HCT116 (cell line): ENCODE data around the gene PPT2. TPM values are rescaled to one million over a fixed set of nuclear protein-coding genes. Genes with fewer than 3 reads are reported as not detected.
A peak's percentile ranks its signal among the peaks of the same experiment; 100 is the strongest.

ENCODE experiments used
- ATAC-seq: fragments of 200-7000 bp; cut with Tn5 transposase; 2 replicates; pipeline ENCODE4 v1.9.1; 2020; ENCODE audit warnings: mild to moderate bottlenecking, moderate library complexity
- BruUV-seq: library from RNA; stranded (reverse); fragments of 400-500 nt; replicated peaks from 2 replicates; lab custom pipeline; 2021; lab: Mats Ljungman, UMichigan
- CTCF ChIA-PET: fragments of 300-600 bp; sonication (Branson Sonifier 250); formaldehyde crosslinking; loops from one replicate; lab custom pipeline; 2021; ENCODE audit warnings: antibody characterized with exemption; lab: Charles Lee
- POLR2A ChIA-PET: fragments of 300-600, 350-600 bp; sonication (Branson Sonifier 250); formaldehyde crosslinking; loops from one replicate; lab custom pipeline; 2021; ENCODE audit warnings: antibody characterized with exemption; lab: Charles Lee
- RAD21 ChIA-PET, 2 experiments: fragments of 300-600 bp; sonication (Branson Sonifier 250); formaldehyde crosslinking; loops; one replicate each; lab custom pipeline; 2023; ENCODE audit warnings: low total read pairs in 2 of 2; ENCODE audit not compliant: uncharacterized antibody in 2 of 2, unreplicated experiment in 2 of 2, low non-redundant PET in 1 of 2; lab: Charles Lee
- DNase-seq: peaks from one replicate; pipeline ENCODE4 v3.0.0-alpha.2; 2010; ENCODE audit warnings: low read depth, low spot score
- H2AFZ ChIP-seq: fragments of 200-600 bp; shearing (Covaris generic), sonication (generic); 2 replicates; pipeline ENCODE4 v1.6.1; 2017; ENCODE audit warnings: low read depth, mixed run types, mixed read lengths, antibody characterized with exemption, low read length; ENCODE audit not compliant: poor library complexity, severe bottlenecking
- H3K27ac ChIP-seq: 2 replicates; pipeline ENCODE4 v1.5.1; 2012; ENCODE audit warnings: low read depth, low read length
- H3K27me3 ChIP-seq: fragments of 200-600 bp; sonication (generic); 2 replicates; pipeline ENCODE4 v1.6.1; 2016; ENCODE audit warnings: mixed run types, low read length, mixed read lengths; ENCODE audit not compliant: insufficient read depth
- H3K36me3 ChIP-seq, 2 experiments: fragments of 200-500 bp in 1 of 2; fragments of 200-600 bp in 1 of 2; sonication (Bioruptor generic) in 1 of 2; sonication (generic) in 1 of 2; 2 replicates each; pipeline versions ENCODE4 v1.5.1 to v1.6.1; 2014 to 2016; ENCODE audit warnings: low read length in 2 of 2, inconsistent platforms in 1 of 2, mixed read lengths in 1 of 2, mixed run types in 1 of 2; ENCODE audit not compliant: insufficient read depth in 2 of 2, control insufficient read depth in 1 of 2
- H3K4me1 ChIP-seq, 2 experiments: fragments of 200-600 bp in 1 of 2; sonication (generic) in 1 of 2; 2 replicates each; pipeline versions ENCODE4 v1.5.1 to v1.6.1; 2012 to 2017; ENCODE audit warnings: low read length in 2 of 2, inconsistent platforms in 1 of 2, mild to moderate bottlenecking in 1 of 2, mixed read lengths in 1 of 2, mixed run types in 1 of 2, moderate library complexity in 1 of 2; ENCODE audit not compliant: insufficient read depth in 2 of 2, control insufficient read depth in 1 of 2
- H3K4me2 ChIP-seq: fragments of 200-600 bp; sonication (generic); 2 replicates; pipeline ENCODE4 v1.6.1; 2017; ENCODE audit warnings: mixed run types, low read length, mixed read lengths
- H3K4me3 ChIP-seq, 2 experiments: fragments of 200-600 bp in 1 of 2; sonication (generic) in 1 of 2; replicated peaks in 1 of 2; 2 replicates each; pipeline ENCODE4 v1.5.1; 2011 to 2016; ENCODE audit warnings: low read length in 2 of 2, control low read depth in 1 of 2, low read depth in 1 of 2, mild to moderate bottlenecking in 1 of 2, mixed read lengths in 1 of 2, mixed run types in 1 of 2
- H3K79me2 ChIP-seq: fragments of 200-600 bp; sonication (generic); 2 replicates; pipeline ENCODE4 v1.6.1; 2017; ENCODE audit warnings: mild to moderate bottlenecking, mixed run types, low read length, moderate library complexity, mixed read lengths; ENCODE audit not compliant: insufficient read depth
- H3K9ac ChIP-seq: fragments of 200-600 bp; sonication (generic); 2 replicates; pipeline ENCODE4 v1.6.1; 2016; ENCODE audit warnings: low read length, mixed read lengths
- H3K9me2 ChIP-seq: fragments of 200-600 bp; sonication (generic), shearing (Covaris generic); 2 replicates; pipeline ENCODE4 v1.6.1; 2017; ENCODE audit warnings: mixed run types, mild to moderate bottlenecking, moderate library complexity; ENCODE audit not compliant: insufficient read depth
- H3K9me3 ChIP-seq, 2 experiments: fragments of 200-500 bp in 1 of 2; fragments of 200-600 bp in 1 of 2; sonication (Bioruptor generic) in 1 of 2; sonication (generic) in 1 of 2; 2 replicates each; pipeline ENCODE4 v1.6.1; 2014 to 2017; ENCODE audit warnings: low read length in 2 of 2, mixed read lengths in 2 of 2, inconsistent platforms in 1 of 2, low read depth in 1 of 2, mild to moderate bottlenecking in 1 of 2, mixed run types in 1 of 2, moderate library complexity in 1 of 2; ENCODE audit not compliant: control insufficient read depth in 1 of 2, insufficient read depth in 1 of 2
- H4K20me1 ChIP-seq: fragments of 200-600 bp; sonication (generic), shearing (Covaris generic); 2 replicates; pipeline ENCODE4 v1.6.1; 2017; ENCODE audit warnings: mixed run types, mild to moderate bottlenecking, moderate library complexity; ENCODE audit not compliant: insufficient read depth
- JUND ChIP-seq: IDR thresholded peaks from 2 replicates; pipeline ENCODE4 v1.6.1; 2012
- MAX ChIP-seq: IDR thresholded peaks from 2 replicates; pipeline ENCODE4 v1.6.1; 2012
- POLR2A ChIP-seq: IDR thresholded peaks from 2 replicates; pipeline ENCODE4 v1.7.0; 2011; ENCODE audit warnings: borderline replicate concordance; ENCODE audit not compliant: insufficient read depth, insufficient read length; ENCODE audit errors: extremely low read depth
- REST ChIP-seq: IDR thresholded peaks from 2 replicates; pipeline ENCODE4 v1.6.1; 2012; ENCODE audit warnings: low read depth
- SP1 ChIP-seq: IDR thresholded peaks from 2 replicates; pipeline ENCODE4 v1.6.1; 2012; ENCODE audit warnings: low read depth
- SRF ChIP-seq: IDR thresholded peaks from 2 replicates; pipeline ENCODE4 v1.6.1; 2012; ENCODE audit warnings: low read depth
- intact Hi-C: fragments of 100-400 bp; cut with micrococcal nuclease; formaldehyde crosslinking; loops from 2 replicates; pipeline ENCODE4 v1.10.0; 2022
- total RNA-seq: library from RNA; stranded (reverse); gene quantifications from one replicate; pipeline ENCODE4 v1.2.1, GENCODE V29; 2021; ENCODE audit not compliant: unreplicated experiment

The PPT2 gene
- total RNA-seq, 1 experiment from 2014 or later, result 21.0 TPM

- peak overlapping the region; percentile 93 for H3K9ac ChIP-seq
- ATAC-seq (peak; percentile 37), DNase-seq (no peak)
- H3K27ac ChIP-seq, result peak overlapping the region; percentile 98
- H3K4me2 ChIP-seq, result peak overlapping the region; percentile 95
- RAD21 ChIA-PET, result interaction anchor here in 1 of 2 experiments (0.7 kb wide), 1 partner anchor 43 kb away, joined by 4 read pairs; no protein-coding TSS in a partner anchor
- peaks cover 5 to 12% of the 10 kb centered on the region in 2 experiments; a peak in 3 of 4 replicates for H3K36me3 ChIP-seq
- peaks cover 12 to 25% of the 10 kb centered on the region in 2 experiments for H3K4me1 ChIP-seq
- H3K4me3 ChIP-seq, result peak overlapping the region; percentile 93 to 95
- no peaks in the 10 kb centered on the region for H3K9me2 ChIP-seq
- CTCF ChIA-PET, result interaction anchor here (0.5 kb wide), 1 partner anchor 36 kb away, joined by 3 read pairs; no protein-coding TSS in a partner anchor
- no peaks in the 10 kb centered on the region for H4K20me1 ChIP-seq
- TF ChIP-seq MAX, result no peak
- TF ChIP-seq SRF, result no peak; the same call in 1 of the 2 replicates
- TF ChIP-seq JUND, result no peak
- TF ChIP-seq POLR2A, result peak; percentile 5
- TF ChIP-seq REST, result no peak
- no peak for TF ChIP-seq SP1
- TSS peak; percentile 67 for BruUV-seq
- H3K27me3 ChIP-seq, result no peaks in the 10 kb centered on the region
- intact Hi-C loops, result no loop called here
- no peak overlapping the region for H2AFZ ChIP-seq
- H3K79me2 ChIP-seq, result peaks cover 16% of the 10 kb centered on the region
- no peaks in the 10 kb centered on the region for H3K9me3 ChIP-seq
- POLR2A ChIA-PET, result interaction anchor here (0.9 to 1.1 kb wide), 2 partner anchors 25 kb away, joined by 3 read pairs; partner anchors contain the start of gene ATF6B
Measured at GRCh38 chr6:32152769-32153563, 975 bp upstream of the PPT2 start.
